Prostate gland (tissue), 2 donors: ENCODE data around the gene SMIM30. TPM values are rescaled to one million over a fixed set of nuclear protein-coding genes. Genes with fewer than 3 reads are reported as not detected.
"Not testable (repeated sequence)": the region's sequence is repeated elsewhere in the genome, so short reads cannot be mapped to it uniquely, and the experiment has no call there.

Experiments used
- DNase-seq: peaks from one replicate; pipeline ENCODE4 v3.0.0-alpha.2; 2019; ENCODE audit warnings: low spot score
- H3K27ac ChIP-seq, 2 donors: fragments of 200-600 bp; sonication (generic); 2 replicates each; pipeline ENCODE4 v1.5.1; 2017 to 2019
- H3K27me3 ChIP-seq: fragments of 200-600 bp; sonication (generic); replicated peaks from 2 replicates; pipeline ENCODE4 v1.5.1; 2019; ENCODE audit not compliant: insufficient read depth
- H3K36me3 ChIP-seq, 2 donors: fragments of 200-600 bp; sonication (generic); 1 replicate in 1 of 2; 2 replicates in 1 of 2; pipeline versions ENCODE4 v1.5.1 to v1.8.1; 2017 to 2019
- H3K4me1 ChIP-seq: fragments of 200-600 bp; sonication (generic); replicated peaks from 2 replicates; pipeline ENCODE4 v1.5.1; 2019
- H3K4me3 ChIP-seq, 2 donors: fragments of 200-600 bp; sonication (generic); 2 replicates each; pipeline ENCODE4 v1.5.1; 2017 to 2019
- H3K9me3 ChIP-seq: fragments of 200-600 bp; sonication (generic); 2 replicates; pipeline ENCODE4 v1.5.1; 2017
- POLR2A ChIP-seq: fragments of 450-650 bp; IDR thresholded peaks from one replicate; pipeline ENCODE4 v1.6.1; 2016; ENCODE audit warnings: antibody characterized with exemption, mild to moderate bottlenecking
- POLR2AphosphoS5 ChIP-seq: sonication (generic); formaldehyde crosslinking; IDR thresholded peaks from one replicate; pipeline ENCODE4 v1.6.1; 2017; ENCODE audit warnings: antibody characterized with exemption
- WGBS: methylation state at CpG from one replicate; pipeline ENCODE4 v1.1.5; 2018; 5-methylcytosine and 5-hydroxymethylcytosine counted together
- intact Hi-C: fragments of 100-400 bp; cut with DNase I; formaldehyde crosslinking; loops from one replicate; pipeline ENCODE4 v1.14.2; 2022
- total RNA-seq, 2 donors: library from RNA; depleted of rRNA; stranded (reverse); fragments of >200 nt; gene quantifications; one replicate each; pipeline ENCODE4 v1.1.0, GENCODE V29; 2016
- TF ChIP-seq, protein P1 (sequence below), 4 experiments: fragments of 200-600 bp in 2 of 4; fragments of 450-650 bp in 2 of 4; sonication (generic) in 2 of 4; IDR thresholded peaks; 1 replicate in 3 of 4; 2 replicates in 1 of 4; pipeline ENCODE4 v1.5.1; 2016 to 2019; ENCODE audit warnings: antibody characterized with exemption in 4 of 4, mild to moderate bottlenecking in 2 of 4, moderate library complexity in 2 of 4

The SMIM30 gene
- total RNA-seq, 2 donors from 2014 or later, result 28.2 to 47.4 TPM

DNA sequence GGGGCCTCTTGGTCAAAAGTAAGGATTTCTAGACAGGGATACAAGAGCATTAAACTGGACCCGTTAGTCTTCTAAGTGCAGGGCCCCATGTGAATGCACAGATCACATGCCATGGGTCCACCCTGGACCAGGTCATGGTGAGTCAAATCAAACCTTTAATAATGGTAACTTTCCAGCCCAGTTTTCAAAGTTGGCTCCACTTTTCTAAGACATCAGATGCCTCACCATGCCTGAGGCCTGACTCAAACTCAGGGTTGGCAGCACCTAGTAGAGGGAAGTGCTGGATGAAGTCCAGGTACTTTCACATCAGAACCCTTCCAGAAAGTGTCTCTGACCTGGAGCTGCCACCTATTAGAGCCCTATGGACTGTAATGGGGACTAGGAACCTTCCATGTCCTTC, 9.7 kb upstream of the SMIM30 start:
- no peaks in the 10 kb centered on the region for H3K27me3 ChIP-seq
- TF ChIP-seq POLR2A (no peak), POLR2AphosphoS5 (no peak)
- TF ChIP-seq, protein P1, sequence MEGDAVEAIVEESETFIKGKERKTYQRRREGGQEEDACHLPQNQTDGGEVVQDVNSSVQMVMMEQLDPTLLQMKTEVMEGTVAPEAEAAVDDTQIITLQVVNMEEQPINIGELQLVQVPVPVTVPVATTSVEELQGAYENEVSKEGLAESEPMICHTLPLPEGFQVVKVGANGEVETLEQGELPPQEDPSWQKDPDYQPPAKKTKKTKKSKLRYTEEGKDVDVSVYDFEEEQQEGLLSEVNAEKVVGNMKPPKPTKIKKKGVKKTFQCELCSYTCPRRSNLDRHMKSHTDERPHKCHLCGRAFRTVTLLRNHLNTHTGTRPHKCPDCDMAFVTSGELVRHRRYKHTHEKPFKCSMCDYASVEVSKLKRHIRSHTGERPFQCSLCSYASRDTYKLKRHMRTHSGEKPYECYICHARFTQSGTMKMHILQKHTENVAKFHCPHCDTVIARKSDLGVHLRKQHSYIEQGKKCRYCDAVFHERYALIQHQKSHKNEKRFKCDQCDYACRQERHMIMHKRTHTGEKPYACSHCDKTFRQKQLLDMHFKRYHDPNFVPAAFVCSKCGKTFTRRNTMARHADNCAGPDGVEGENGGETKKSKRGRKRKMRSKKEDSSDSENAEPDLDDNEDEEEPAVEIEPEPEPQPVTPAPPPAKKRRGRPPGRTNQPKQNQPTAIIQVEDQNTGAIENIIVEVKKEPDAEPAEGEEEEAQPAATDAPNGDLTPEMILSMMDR (IDR thresholded peaks at IDR 0.05), result no peak
- no peak for DNase-seq
- H3K4me3 ChIP-seq, result no peak overlapping the region
- H3K9me3 ChIP-seq, result no peaks in the 10 kb centered on the region
- H3K36me3 ChIP-seq, result no peaks in the 10 kb centered on the region
- intact Hi-C loops, result no loop called here
- WGBS, result 91% methylated on average over 1 of the region's 1 CpG
- no peak overlapping the region for H3K27ac ChIP-seq
- H3K4me1 ChIP-seq, result no peaks in the 10 kb centered on the region

DNA sequence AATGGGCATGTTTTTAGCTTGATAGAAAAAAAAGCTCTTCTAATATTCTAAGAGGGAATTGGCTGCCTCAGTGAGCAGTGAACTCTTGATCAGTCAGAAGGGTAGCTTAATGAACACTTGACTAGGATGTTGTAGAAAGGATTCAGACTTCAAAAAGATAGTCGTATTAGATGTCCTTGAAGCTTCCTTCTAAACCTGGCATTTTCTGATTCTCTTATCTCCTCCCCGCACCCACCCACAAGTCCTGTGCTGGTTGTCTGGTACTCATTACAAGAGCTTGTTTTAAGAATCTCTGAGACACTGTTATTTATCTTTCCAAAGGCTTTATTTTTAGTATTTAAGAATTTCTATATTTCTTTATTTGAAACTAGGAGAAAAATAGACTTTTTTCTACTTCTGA, 7.4 kb upstream of the SMIM30 start:
- TF ChIP-seq POLR2AphosphoS5 (no peak), POLR2A (no peak)
- Histone ChIP-seq H3K27me3 (no peaks in the 10 kb centered on the region), H3K4me3 (no peak overlapping the region), H3K9me3 (no peaks in the 10 kb centered on the region), H3K27ac (no peak overlapping the region), H3K36me3 (no peaks in the 10 kb centered on the region), H3K4me1 (no peaks in the 10 kb centered on the region)
- intact Hi-C loops, result no loop called here
- DNase-seq, result no peak
- 94% methylated on average over 2 of the region's 2 CpGs for WGBS

DNA sequence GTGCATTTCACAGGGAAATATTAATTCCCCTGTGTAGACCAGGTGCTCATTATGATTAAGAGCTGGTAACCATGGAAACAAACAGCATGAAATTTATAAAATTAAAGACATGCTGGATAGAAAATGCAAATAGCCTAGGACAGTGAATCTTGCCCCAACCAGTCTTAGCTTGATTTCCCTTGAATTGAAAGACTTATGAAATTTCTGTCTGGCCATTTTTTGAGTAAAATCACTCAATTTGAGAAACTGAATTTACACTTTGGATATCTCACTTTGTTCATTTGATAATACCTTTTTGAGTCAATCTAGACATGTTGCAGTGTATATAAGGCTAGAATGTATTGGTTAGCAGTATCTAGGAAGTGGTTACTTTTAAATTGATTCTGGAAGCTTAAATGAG, 4.4 kb upstream of the SMIM30 start:
- DNase-seq, result no peak
- H3K9me3 ChIP-seq, result no peaks in the 10 kb centered on the region
- H3K4me1 ChIP-seq, result no peaks in the 10 kb centered on the region
- no peak overlapping the region for H3K27ac ChIP-seq
- TF ChIP-seq, protein P1 (IDR thresholded peaks at IDR 0.05), result no peak
- TF ChIP-seq POLR2A, result no peak
- TF ChIP-seq POLR2AphosphoS5, result no peak
- no peaks in the 10 kb centered on the region for H3K27me3 ChIP-seq
- H3K4me3 ChIP-seq, result no peak overlapping the region
- intact Hi-C loops, result no loop called here
- no peaks in the 10 kb centered on the region for H3K36me3 ChIP-seq

DNA sequence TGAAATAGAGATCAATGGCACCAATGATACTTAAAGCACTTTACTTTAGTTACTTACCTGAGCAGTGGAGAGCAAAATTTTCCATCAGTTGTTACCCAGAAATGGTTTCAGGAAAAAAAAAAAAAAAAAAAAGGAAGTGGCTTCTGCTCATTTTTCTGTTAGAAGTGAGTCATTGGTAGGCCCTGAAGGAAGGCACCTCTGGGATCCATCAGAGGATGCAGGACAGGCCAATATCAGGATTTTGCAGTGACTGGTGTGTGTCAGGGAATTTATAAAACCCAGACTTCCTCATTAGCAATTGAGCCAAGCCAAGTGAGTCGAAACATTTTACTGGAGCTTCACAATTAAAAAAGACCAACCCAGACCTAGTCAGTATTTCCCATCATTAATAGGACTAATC, 2.3 kb upstream of the SMIM30 start:
- H3K4me3 ChIP-seq, result no peak overlapping the region
- H3K4me1 ChIP-seq, result no peaks in the 10 kb centered on the region
- no peak for DNase-seq
- intact Hi-C loops, result no loop called here
- H3K27ac ChIP-seq, result no peak overlapping the region
- 100% methylated on average over 1 of the region's 1 CpG for WGBS
- no peaks in the 10 kb centered on the region for H3K36me3 ChIP-seq
- H3K27me3 ChIP-seq, result no peaks in the 10 kb centered on the region
- no peaks in the 10 kb centered on the region for H3K9me3 ChIP-seq
- TF ChIP-seq POLR2AphosphoS5, result no peak
- TF ChIP-seq POLR2A, result no peak
- TF ChIP-seq, protein P1 (IDR thresholded peaks at IDR 0.05), result no peak

DNA sequence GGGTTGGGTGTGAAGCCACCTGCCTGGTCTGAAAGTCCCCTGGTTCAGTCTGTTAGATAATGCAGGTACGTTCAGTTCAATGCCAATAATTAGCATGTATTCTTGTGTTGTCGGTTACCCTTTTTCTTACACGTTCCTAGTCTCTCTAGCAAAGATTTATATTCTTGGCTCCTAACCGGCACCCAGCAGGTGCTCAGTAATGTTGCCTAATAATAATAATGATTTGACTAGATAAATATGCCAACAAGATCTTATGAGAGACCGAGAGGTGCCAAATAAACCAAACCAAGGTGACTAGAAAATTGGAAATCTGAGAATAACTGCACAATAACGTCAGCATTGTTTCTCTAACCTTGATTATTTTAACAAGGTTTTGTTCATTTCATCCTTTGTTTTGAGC, 1.1 kb upstream of the SMIM30 start:
- no peak for TF ChIP-seq POLR2A
- no peak for TF ChIP-seq POLR2AphosphoS5
- TF ChIP-seq, protein P1 (IDR thresholded peaks at IDR 0.05), result no peak
- intact Hi-C loops, result loop anchor here (5.0 kb wide), 1 partner anchor 182 kb away; a partner anchor contains a TSS
- Histone ChIP-seq H3K4me1 (no peaks in the 10 kb centered on the region), H3K27ac (no peak overlapping the region), H3K36me3 (no peaks in the 10 kb centered on the region), H3K9me3 (no peaks in the 10 kb centered on the region), H3K27me3 (no peaks in the 10 kb centered on the region), H3K4me3 (no peak overlapping the region)
- DNase-seq, result no peak
- WGBS, result 65% methylated on average over 6 of the region's 6 CpGs

DNA sequence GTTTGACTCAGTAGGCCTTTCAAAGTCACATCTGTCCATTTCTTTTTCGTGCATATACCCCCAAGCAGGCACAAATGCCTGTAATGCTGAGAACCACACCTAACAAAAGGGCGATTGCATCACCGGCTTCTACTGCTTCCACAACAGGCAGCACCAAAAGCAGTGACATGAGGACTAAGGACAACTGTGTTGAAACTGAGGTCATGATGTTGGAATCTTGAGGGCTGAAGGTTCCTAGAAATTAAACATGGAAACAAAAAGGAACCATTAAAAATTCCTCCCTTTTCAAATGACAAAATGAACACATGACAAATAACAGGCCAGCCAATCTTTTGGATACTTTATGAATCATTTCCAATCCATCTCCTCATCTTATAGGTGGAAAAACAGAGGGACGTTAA, 980 bp downstream of the SMIM30 start:
- not testable (repeated sequence) for H3K27ac ChIP-seq, H3K4me3 ChIP-seq, H3K9me3 ChIP-seq, H3K27me3 ChIP-seq, H3K4me1 ChIP-seq, DNase-seq, H3K36me3 ChIP-seq
- WGBS, result 87% methylated on average over 4 of the region's 4 CpGs
- intact Hi-C loops, result loop anchor here (5.0 kb wide), 1 partner anchor 180 kb away; a partner anchor contains a TSS
